H1 (cell line): ENCODE results near the gene VPS37D. TPM values are rescaled to one million over a fixed set of nuclear protein-coding genes. Genes with fewer than 3 reads are reported as not detected.

Experiments used
- CTCF ChIA-PET: fragments of 300-600 bp; sonication (Branson Sonifier 250); formaldehyde crosslinking; loops from one replicate; lab custom pipeline; 2021; ENCODE audit not compliant: partially characterized antibody; lab: Charles Lee
- POLR2A ChIA-PET: fragments of 300-600 bp; sonication (Branson Sonifier 250); formaldehyde crosslinking; loops from one replicate; lab custom pipeline; 2021; ENCODE audit warnings: inconsistent platforms; ENCODE audit not compliant: partially characterized antibody; lab: Charles Lee
- DNase-seq, 2 experiments: peaks; one replicate each; pipeline versions ENCODE4 v3.0.0 to v3.0.0-alpha.2; 2010 to 2022; ENCODE audit warnings: low spot score in 2 of 2, low read depth in 1 of 2, mixed read lengths in 1 of 2
- FAIRE-seq: peaks from 2 replicates; lab custom pipeline; 2011; peaks lifted over from hg19 to GRCh38; lab: Jason Lieb, UNC
- H2AFZ ChIP-seq: 2 replicates; pipeline ENCODE4 v1.8.1; 2012; ENCODE audit warnings: low read length, inconsistent platforms
- H2AK5ac ChIP-seq: 2 replicates; pipeline ENCODE4 v1.6.1; 2013; ENCODE audit warnings: low read depth, low read length
- H2BK120ac ChIP-seq: replicated peaks from 2 replicates; pipeline ENCODE3; 2013; ENCODE audit warnings: low read depth, low read length, inconsistent platforms
- H2BK12ac ChIP-seq: 2 replicates; pipeline ENCODE4 v1.6.1; 2013; ENCODE audit warnings: low read depth, low read length
- H2BK15ac ChIP-seq: 2 replicates; pipeline ENCODE4 v1.6.1; 2013; ENCODE audit warnings: low read length
- H2BK20ac ChIP-seq: 2 replicates; pipeline ENCODE4 v1.6.1; 2013; ENCODE audit warnings: low read length
- H2BK5ac ChIP-seq: 2 replicates; pipeline ENCODE4 v1.6.1; 2013; ENCODE audit warnings: low read depth, low read length
- H3K14ac ChIP-seq: 2 replicates; pipeline ENCODE4 v1.6.1; 2013; ENCODE audit warnings: inconsistent platforms; ENCODE audit not compliant: insufficient read length
- H3K18ac ChIP-seq: 2 replicates; pipeline ENCODE4 v1.6.1; 2013; ENCODE audit warnings: low read length; ENCODE audit errors: extremely low read depth
- H3K23ac ChIP-seq: 2 replicates; pipeline ENCODE4 v1.6.1; 2013; ENCODE audit warnings: inconsistent platforms; ENCODE audit not compliant: insufficient read length
- H3K23me2 ChIP-seq: 2 replicates; pipeline ENCODE4 v1.6.1; 2013; ENCODE audit warnings: low read depth, low read length
- H3K27ac ChIP-seq: 2 replicates; pipeline ENCODE4 v1.6.1; 2011; ENCODE audit warnings: low read depth, low read length, inconsistent platforms
- H3K27me3 ChIP-seq, 4 experiments: replicated peaks in 1 of 4; 1 replicate in 1 of 4; 2 replicates in 3 of 4; pipeline versions ENCODE4 v1.6.1 to v1.8.1; 2011 to 2013; ENCODE audit warnings: low read length in 3 of 4, mild to moderate bottlenecking in 3 of 4, inconsistent platforms in 2 of 4, mixed read lengths in 2 of 4, moderate library complexity in 1 of 4; ENCODE audit not compliant: control insufficient read depth in 3 of 4, insufficient read depth in 3 of 4; ENCODE audit errors: extremely low read depth in 1 of 4
- H3K36me3 ChIP-seq, 4 experiments: 2 replicates each; pipeline versions ENCODE4 v1.6.1 to v1.8.1; 2011 to 2013; ENCODE audit warnings: mild to moderate bottlenecking in 4 of 4, low read length in 3 of 4, moderate library complexity in 2 of 4, control low read depth in 1 of 4, inconsistent platforms in 1 of 4; ENCODE audit not compliant: insufficient read depth in 4 of 4, control insufficient read depth in 2 of 4
- H3K4ac ChIP-seq: replicated peaks from 2 replicates; pipeline ENCODE3; 2013; ENCODE audit warnings: low read length, low read depth, mixed read lengths, inconsistent platforms; ENCODE audit not compliant: insufficient read length
- H3K4me1 ChIP-seq, 4 experiments: replicated peaks in 1 of 4; 1 replicate in 1 of 4; 2 replicates in 3 of 4; pipeline versions ENCODE4 v1.6.1 to v1.8.1; 2011 to 2013; ENCODE audit warnings: low read length in 3 of 4, inconsistent platforms in 2 of 4, mixed read lengths in 1 of 4; ENCODE audit not compliant: insufficient read depth in 4 of 4, control insufficient read depth in 3 of 4
- H3K4me2 ChIP-seq, 2 experiments: 2 replicates each; pipeline versions ENCODE4 v1.6.1 to v1.8.1; 2011 to 2013; ENCODE audit warnings: low read depth in 2 of 2, low read length in 2 of 2, control low read depth in 1 of 2, inconsistent platforms in 1 of 2, mild to moderate bottlenecking in 1 of 2; ENCODE audit not compliant: insufficient read depth in 1 of 2
- H3K4me3 ChIP-seq, 4 experiments: fragments of 200-600, 300-600 bp in 1 of 4; sonication (generic), shearing (Covaris generic), sonication (Bioruptor Twin) in 1 of 4; 2 replicates each; pipeline versions ENCODE4 v1.5.1 to v1.8.1; 2011 to 2016; ENCODE audit warnings: low read length in 4 of 4, low read depth in 3 of 4, control low read depth in 2 of 4, inconsistent platforms in 2 of 4, mild to moderate bottlenecking in 2 of 4, mixed read lengths in 1 of 4, moderate library complexity in 1 of 4; ENCODE audit not compliant: insufficient read depth in 2 of 4; ENCODE audit errors: extremely low read depth in 1 of 4
- H3K56ac ChIP-seq: replicated peaks from 2 replicates; pipeline ENCODE3; 2013; ENCODE audit warnings: low read depth, mild to moderate bottlenecking, mixed read lengths, low read length, inconsistent platforms; ENCODE audit not compliant: insufficient read length
- H3K79me1 ChIP-seq: 2 replicates; pipeline ENCODE4 v1.6.1; 2013; ENCODE audit warnings: low read depth, low read length, control low read depth
- H3K79me2 ChIP-seq, 2 experiments: 2 replicates each; pipeline versions ENCODE4 v1.6.1 to v1.8.1; 2012 to 2013; ENCODE audit warnings: low read length in 2 of 2, mild to moderate bottlenecking in 2 of 2, inconsistent platforms in 1 of 2; ENCODE audit not compliant: insufficient read depth in 2 of 2, control insufficient read depth in 1 of 2
- H3K9ac ChIP-seq, 4 experiments: replicated peaks in 1 of 4; 1 replicate in 1 of 4; 2 replicates in 3 of 4; pipeline versions ENCODE4 v1.6.1 to v1.8.1; 2011 to 2013; ENCODE audit warnings: low read depth in 3 of 4, low read length in 3 of 4, control low read depth in 2 of 4, mild to moderate bottlenecking in 2 of 4, moderate library complexity in 2 of 4, inconsistent platforms in 1 of 4; ENCODE audit errors: extremely low read depth in 1 of 4
- H3K9me3 ChIP-seq, 2 experiments: 2 replicates each; pipeline versions ENCODE4 v1.6.1 to v1.8.1; 2012 to 2013; ENCODE audit warnings: mild to moderate bottlenecking in 2 of 2, moderate library complexity in 2 of 2, control low read depth in 1 of 2, inconsistent platforms in 1 of 2, low read depth in 1 of 2, low read length in 1 of 2, mixed read lengths in 1 of 2; ENCODE audit not compliant: insufficient read depth in 2 of 2
- H4K20me1 ChIP-seq, 2 experiments: replicated peaks in 1 of 2; 2 replicates each; pipeline versions ENCODE3 to v1.8.1; 2011 to 2013; ENCODE audit warnings: inconsistent platforms in 2 of 2, low read length in 2 of 2, mild to moderate bottlenecking in 1 of 2; ENCODE audit not compliant: insufficient read depth in 2 of 2, control insufficient read depth in 1 of 2
- H4K5ac ChIP-seq: 2 replicates; pipeline ENCODE4 v1.6.1; 2013; ENCODE audit warnings: low read length, low read depth, mixed read lengths, inconsistent platforms; ENCODE audit not compliant: insufficient read length
- H4K8ac ChIP-seq: 2 replicates; pipeline ENCODE4 v1.8.0; 2013; ENCODE audit warnings: mild to moderate bottlenecking, moderate library complexity, low read length, inconsistent platforms; ENCODE audit not compliant: insufficient read depth; ENCODE audit errors: extremely low read depth
- H4K91ac ChIP-seq: replicated peaks from 2 replicates; pipeline ENCODE3; 2013; ENCODE audit warnings: low read length, mixed read lengths, inconsistent platforms; ENCODE audit not compliant: insufficient read length
- CTBP2 ChIP-seq: IDR thresholded peaks from 2 replicates; pipeline ENCODE4 v1.7.0; 2011; ENCODE audit warnings: borderline replicate concordance, mild to moderate bottlenecking, moderate library complexity, mixed read lengths, low read length; ENCODE audit not compliant: insufficient read depth, insufficient read length
- JUND ChIP-seq: IDR thresholded peaks from 2 replicates; pipeline ENCODE4 v1.6.1; 2011; ENCODE audit warnings: mild to moderate bottlenecking, improper control_type of control experiment, low read length
- KDM4A ChIP-seq: IDR thresholded peaks from one replicate; pipeline ENCODE4 v1.7.1; 2012; ENCODE audit warnings: low read depth, mild to moderate bottlenecking, moderate library complexity, low read length, inconsistent platforms; ENCODE audit not compliant: severe bottlenecking
- TEAD4 ChIP-seq: IDR thresholded peaks from 2 replicates; pipeline ENCODE4 v1.6.1; 2012; ENCODE audit warnings: low read depth, low read length, inconsistent platforms, mixed read lengths
- YY1 ChIP-seq: IDR thresholded peaks from 2 replicates; pipeline ENCODE4 v1.6.1; 2011; ENCODE audit warnings: low read depth, mild to moderate bottlenecking, low read length
- WGBS, 2 experiments: shearing (Covaris generic) in 1 of 2; methylation state at CpG; one replicate each; pipeline versions ENCODE4 v1.1.6 to v1.1.7; 2013 to 2015; ENCODE audit warnings: low lambda C conversion rate in 2 of 2, mixed read lengths in 2 of 2, inconsistent platforms in 1 of 2, low coverage in 1 of 2, missing lambda C conversion rate in 1 of 2; ENCODE audit not compliant: insufficient replicate concordance in 2 of 2, insufficient coverage in 1 of 2, insufficient read length in 1 of 2; ENCODE audit errors: extremely low coverage in 1 of 2, missing lambda C conversion rate in 1 of 2; 5-methylcytosine and 5-hydroxymethylcytosine counted together
- polyA plus RNA-seq, 7 experiments: library from polyadenylated mRNA; depleted of rRNA in 3 of 7; stranded (reverse) in 5 of 7; unstranded in 2 of 7; fragments of >200 nt in 5 of 7; fragments of 200-250 nt in 2 of 7; gene quantifications; 1 replicate in 5 of 7; 2 replicates in 1 of 7; 4 replicates in 1 of 7; pipeline versions ENCODE4 v1.2.1 to v1.2.3, GENCODE V29; 2011 to 2013; ENCODE audit warnings: missing spikeins in 2 of 7, mixed read lengths in 2 of 7
- total RNA-seq: library from RNA; stranded (reverse); fragmentation: NEBNext Ultra II Directional; extraction: Animal tissue kit (Norgen Biotek cat#: 25700); gene quantifications from 2 replicates; pipeline ENCODE4 v1.2.1, GENCODE V29; 2021

VPS37D gene
- total and polyA plus RNA-seq, 2 of the 8 experiments (the other 6 are each of a cell fraction or from before 2014, with no cell fraction given): 3.4 to 5.0 TPM

DNA sequence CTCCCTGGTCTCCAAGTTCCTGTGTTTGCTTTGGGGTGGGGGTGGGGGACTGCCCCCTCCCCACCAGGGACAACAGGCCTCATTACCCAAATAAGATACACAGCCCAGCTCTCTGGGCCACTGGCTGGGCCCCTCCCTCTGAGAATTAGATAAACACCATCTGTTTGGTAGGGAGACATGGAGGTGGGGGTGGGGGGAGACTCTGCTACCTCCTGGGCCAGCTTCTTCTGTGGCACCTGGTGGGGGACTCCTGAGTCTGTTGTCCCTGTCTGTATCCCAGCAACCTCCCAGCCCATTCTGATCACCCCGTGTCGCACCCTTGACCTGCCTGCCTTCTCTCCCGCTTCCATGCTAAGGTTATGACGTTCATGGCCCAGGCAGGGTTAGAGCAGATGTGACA lies 49.1 kb upstream of the VPS37D start:
- Histone ChIP-seq H3K79me1 (no peaks in the 10 kb centered on the region), H3K14ac (no peak overlapping the region), H3K27ac (no peak overlapping the region), H3K23me2 (peaks cover 11% of the 10 kb centered on the region), H3K4me3 (no peak overlapping the region), H3K27me3 (peaks cover 0 to 5% (median 3%) of the 10 kb centered on the region in 4 experiments; a peak in 5 of 7 replicates), H4K8ac (peak overlapping the region; percentile 84), H3K4ac (no peak overlapping the region), H3K18ac (no peak overlapping the region), H2AK5ac (no peak overlapping the region; the same call in 1 of the 2 replicates), H3K9ac (no peak overlapping the region), H3K36me3 (no peaks in the 10 kb centered on the region), H4K5ac (no peak overlapping the region), H3K9me3 (no peaks in the 10 kb centered on the region), H2BK12ac (no peak overlapping the region; the same call in 1 of the 2 replicates), H3K23ac (no peak overlapping the region), H2BK5ac (no peak overlapping the region), H2AFZ (no peak overlapping the region), H4K91ac (no peak overlapping the region), H4K20me1 (peaks cover 0 to 6% of the 10 kb centered on the region in 2 experiments), H3K4me2 (no peak overlapping the region), H2BK120ac (no peak overlapping the region), H2BK15ac (no peak overlapping the region), H3K4me1 (peaks cover 0 to 5% (median 3%) of the 10 kb centered on the region in 4 experiments; a peak in 6 of 7 replicates), H3K79me2 (no peaks in the 10 kb centered on the region), H2BK20ac (no peak overlapping the region), H3K56ac (no peak overlapping the region)
- ChIA-PET CTCF (interaction anchor here (0.6 to 17.4 kb wide), 7 partner anchors 11 to 116 kb away, joined by 3 to 136 read pairs (median 4); no protein-coding TSS in a partner anchor), POLR2A (interaction anchor here (0.8 to 2.1 kb wide), 4 partner anchors 16 to 88 kb away, joined by 3 to 5 read pairs (median 3); no protein-coding TSS in a partner anchor)
- no peak for TF ChIP-seq TEAD4
- no peak for TF ChIP-seq CTBP2
- TF ChIP-seq YY1: no peak
- no peak for TF ChIP-seq JUND
- TF ChIP-seq KDM4A: no peak
- 85% methylated on average over 4 of the region's 4 CpGs; no CpG with 5 or more reads in 1 of the 2 experiments for WGBS, 2 experiments
- FAIRE-seq: no peak
- DNase-seq: no peak
